Measurements from ENCODE around the gene HDGF. TPM values are rescaled to one million over a fixed set of nuclear protein-coding genes. Genes with fewer than 3 reads are reported as not detected.

Gene HDGF
- total and polyA plus RNA-seq, 9 of the 15 experiments (the other 6 are each of a cell fraction or from before 2014, with no cell fraction given): 38.8 to 601 (median 400) TPM

DNA sequence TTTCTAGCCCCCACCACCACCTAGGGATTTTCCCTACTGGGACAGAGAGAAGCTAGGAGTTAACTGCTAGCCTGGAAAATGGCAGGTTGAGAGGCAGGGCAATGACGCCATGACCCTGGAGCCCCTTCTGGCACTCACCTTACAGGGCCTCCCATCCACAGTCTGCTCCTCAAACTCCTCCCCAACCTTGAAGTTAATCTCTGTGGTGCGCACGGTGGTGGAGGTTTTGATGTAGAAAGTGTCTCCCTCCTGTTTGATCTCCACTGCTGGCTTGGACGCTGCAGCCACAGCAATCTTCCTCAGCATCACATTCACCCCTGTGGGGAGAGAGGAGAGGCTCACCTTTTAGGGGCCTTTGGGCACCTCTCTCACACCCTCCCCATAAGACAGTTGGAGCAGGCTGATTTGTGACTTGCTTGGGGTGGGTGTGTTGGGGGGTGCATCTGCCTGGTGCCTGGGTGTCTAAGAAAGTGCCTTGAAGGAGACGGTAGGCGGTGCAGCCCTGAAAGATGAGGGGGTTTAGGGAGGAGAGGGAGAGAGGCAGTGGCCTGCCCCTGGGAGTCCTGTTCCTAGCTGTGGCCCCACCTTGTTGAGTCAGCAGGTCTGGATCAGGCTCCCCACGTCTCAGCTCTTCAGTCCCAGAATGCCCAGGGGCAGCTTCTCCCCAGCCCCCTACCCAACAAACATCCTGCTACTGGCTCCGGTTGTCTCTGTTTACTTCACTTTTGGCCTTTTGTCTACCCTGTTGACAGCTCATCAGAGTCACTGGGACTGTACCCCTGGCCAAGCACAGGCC is 50.5 kb downstream of the HDGF start:
- ATAC-seq (peak; percentile 6; the same call in 2 of the 3 replicates), DNase-seq (ENCODE audit: extremely low read depth in 1 of 4, low spot score in 3 of 4) (peak in 3 of 4 experiments; percentile 15 to 35 (median 30)), FAIRE-seq (no peak)
- no peaks in the 10 kb centered on the region for H4K20me1 ChIP-seq (replicated peaks; ENCODE audit: control insufficient read depth, insufficient read depth, low read length)
- BruUV-seq (replicated peaks): no TSS peak
- H3K27me3 ChIP-seq (ENCODE audit: control insufficient read depth in 2 of 2, insufficient read depth in 2 of 2, low read length in 2 of 2): no peaks in the 10 kb centered on the region
- no peaks in the 10 kb centered on the region for H3K9me3 ChIP-seq (replicated peaks; ENCODE audit: control insufficient read depth, insufficient read depth, low read depth, low read length)
- no peak overlapping the region for H3K27ac ChIP-seq (ENCODE audit: extremely low read depth, low read depth, low read length)
- ChIA-PET POLR2A (interaction anchor here (0.7 to 1.3 kb wide), 7 partner anchors 9 to 77 kb away, joined by 3 to 9 read pairs (median 3); no protein-coding TSS in a partner anchor), CTCF (ENCODE audit: low intra/inter-chr PET ratio) (interaction anchor here (1.3 kb wide), 1 partner anchor 12 kb away, joined by 4 read pairs; no protein-coding TSS in a partner anchor)
- peak overlapping the region; percentile 15 for H2AFZ ChIP-seq (ENCODE audit: low read depth, low read length)
- no peaks in the 10 kb centered on the region for H3K9me1 ChIP-seq (ENCODE audit: control insufficient read depth, insufficient read depth, low read length)
- H3K4me1 ChIP-seq (replicated peaks in 1 of 2; ENCODE audit: control insufficient read depth in 2 of 2, insufficient read depth in 2 of 2, low read length in 2 of 2): peaks cover 8 to 30% of the 10 kb centered on the region in 2 experiments; a peak in 4 of 5 replicates
- no peak overlapping the region for H3K4me3 ChIP-seq
- TF ChIP-seq ZNF316 (IDR thresholded peaks at IDR 0.05) (peak; percentile 75), NR4A1 (CRISPR knock-in tag; IDR thresholded peaks at IDR 0.05) (no peak), NR4A1 (tag; IDR thresholded peaks at IDR 0.05) (no peak), MAFK (IDR thresholded peaks at IDR 0.05; ENCODE audit: low read length) (0 out of 2 replicates have a peak, but pooled peaks have one; percentile 11)
- H3K79me2 ChIP-seq (ENCODE audit: control insufficient read depth, insufficient read depth, low read length): no peaks in the 10 kb centered on the region
- no peaks in the 10 kb centered on the region for H3K36me3 ChIP-seq (ENCODE audit: control insufficient read depth, insufficient read depth, low read length)
- in situ Hi-C loops (cut with MboI) (no loop called here), intact Hi-C loops (cut with micrococcal nuclease) (no loop called here)
- WGBS (ENCODE audit: insufficient coverage, low coverage, missing lambda C conversion rate): 42% methylated on average over 8 of the region's 8 CpGs
- peak overlapping the region in 1 of 2 experiments; percentile 76; a peak in 2 of 4 replicates for H3K9ac ChIP-seq (ENCODE audit: insufficient read depth in 1 of 2, low read depth in 2 of 2, low read length in 2 of 2)
- no peak overlapping the region for H3K4me2 ChIP-seq (ENCODE audit: insufficient read depth, low read length)

GRCh38 chr1:156698995-156699394 is 52.5 kb downstream of the HDGF start:
- peaks cover 15 to 25% of the 10 kb centered on the region in 2 experiments for H3K4me1 ChIP-seq (replicated peaks in 1 of 2; ENCODE audit: control insufficient read depth in 2 of 2, insufficient read depth in 2 of 2, low read length in 2 of 2)
- DNase-seq (ENCODE audit: extremely low read depth in 1 of 4, low spot score in 3 of 4): no peak
- no peak for ATAC-seq
- H3K36me3 ChIP-seq (ENCODE audit: control insufficient read depth, insufficient read depth, low read length): no peaks in the 10 kb centered on the region
- FAIRE-seq: no peak
- no peaks in the 10 kb centered on the region for H3K79me2 ChIP-seq (ENCODE audit: control insufficient read depth, insufficient read depth, low read length)
- no TSS peak for BruUV-seq (replicated peaks)
- no peaks in the 10 kb centered on the region for H4K20me1 ChIP-seq (replicated peaks; ENCODE audit: control insufficient read depth, insufficient read depth, low read length)
- WGBS (ENCODE audit: insufficient coverage, low coverage, missing lambda C conversion rate): 13% methylated on average over 1 of the region's 1 CpG
- no peak overlapping the region for H2AFZ ChIP-seq (ENCODE audit: low read depth, low read length)
- in situ Hi-C loops (cut with MboI) (no loop called here), intact Hi-C loops (cut with micrococcal nuclease) (no loop called here)
- H3K9me1 ChIP-seq (ENCODE audit: control insufficient read depth, insufficient read depth, low read length): no peaks in the 10 kb centered on the region
- no peaks in the 10 kb centered on the region for H3K27me3 ChIP-seq (ENCODE audit: control insufficient read depth in 2 of 2, insufficient read depth in 2 of 2, low read length in 2 of 2)
- CTCF ChIA-PET (ENCODE audit: low intra/inter-chr PET ratio): no interaction called here
- H3K4me2 ChIP-seq (ENCODE audit: insufficient read depth, low read length): no peak overlapping the region
- no peak overlapping the region for H3K4me3 ChIP-seq
- peak overlapping the region in 1 of 2 experiments; percentile 86; a peak in 2 of 4 replicates for H3K9ac ChIP-seq (ENCODE audit: insufficient read depth in 1 of 2, low read depth in 2 of 2, low read length in 2 of 2)
- no peak overlapping the region for H3K27ac ChIP-seq (ENCODE audit: extremely low read depth, low read depth, low read length)
- POLR2A ChIA-PET: interaction anchor here (0.6 to 1.1 kb wide), 4 partner anchors 8 to 139 kb away, joined by 3 read pairs; partner anchors contain the start of gene METTL25B
- H3K9me3 ChIP-seq (replicated peaks; ENCODE audit: control insufficient read depth, insufficient read depth, low read depth, low read length): no peaks in the 10 kb centered on the region
- TF ChIP-seq ARID1B (IDR thresholded peaks at IDR 0.05) (no peak), ZNF699 (CRISPR knock-in tag; IDR thresholded peaks at IDR 0.05; ENCODE audit: insufficient replicate concordance) (no peak), CBFA2T2 (conservative IDR thresholded peaks at IDR 0.05) (peak; percentile 10; the same call in 1 of the 2 replicates)
- TF ChIP-seq, protein P1, sequence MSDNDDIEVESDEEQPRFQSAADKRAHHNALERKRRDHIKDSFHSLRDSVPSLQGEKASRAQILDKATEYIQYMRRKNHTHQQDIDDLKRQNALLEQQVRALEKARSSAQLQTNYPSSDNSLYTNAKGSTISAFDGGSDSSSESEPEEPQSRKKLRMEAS (CRISPR knock-in tag; IDR thresholded peaks at IDR 0.05): no peak
- TF ChIP-seq, protein P2, sequence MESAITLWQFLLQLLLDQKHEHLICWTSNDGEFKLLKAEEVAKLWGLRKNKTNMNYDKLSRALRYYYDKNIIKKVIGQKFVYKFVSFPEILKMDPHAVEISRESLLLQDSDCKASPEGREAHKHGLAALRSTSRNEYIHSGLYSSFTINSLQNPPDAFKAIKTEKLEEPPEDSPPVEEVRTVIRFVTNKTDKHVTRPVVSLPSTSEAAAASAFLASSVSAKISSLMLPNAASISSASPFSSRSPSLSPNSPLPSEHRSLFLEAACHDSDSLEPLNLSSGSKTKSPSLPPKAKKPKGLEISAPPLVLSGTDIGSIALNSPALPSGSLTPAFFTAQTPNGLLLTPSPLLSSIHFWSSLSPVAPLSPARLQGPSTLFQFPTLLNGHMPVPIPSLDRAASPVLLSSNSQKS (CRISPR knock-in tag; IDR thresholded peaks at IDR 0.05): no peak
- TF ChIP-seq, protein P3, sequence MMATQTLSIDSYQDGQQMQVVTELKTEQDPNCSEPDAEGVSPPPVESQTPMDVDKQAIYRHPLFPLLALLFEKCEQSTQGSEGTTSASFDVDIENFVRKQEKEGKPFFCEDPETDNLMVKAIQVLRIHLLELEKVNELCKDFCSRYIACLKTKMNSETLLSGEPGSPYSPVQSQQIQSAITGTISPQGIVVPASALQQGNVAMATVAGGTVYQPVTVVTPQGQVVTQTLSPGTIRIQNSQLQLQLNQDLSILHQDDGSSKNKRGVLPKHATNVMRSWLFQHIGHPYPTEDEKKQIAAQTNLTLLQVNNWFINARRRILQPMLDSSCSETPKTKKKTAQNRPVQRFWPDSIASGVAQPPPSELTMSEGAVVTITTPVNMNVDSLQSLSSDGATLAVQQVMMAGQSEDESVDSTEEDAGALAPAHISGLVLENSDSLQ (IDR thresholded peaks at IDR 0.05): no peak

All from K562 (cell line).